Measurements from ENCODE around the gene ZNF283.
"Not testable (repeated sequence)": the region's sequence is repeated elsewhere in the genome, so short reads cannot be mapped to it uniquely, and the experiment has no call there.

Gene ZNF283

GRCh38 chr19:43798546-43799409, 28.3 kb upstream of the ZNF283 start:
- TF ChIP-seq, protein P1, sequence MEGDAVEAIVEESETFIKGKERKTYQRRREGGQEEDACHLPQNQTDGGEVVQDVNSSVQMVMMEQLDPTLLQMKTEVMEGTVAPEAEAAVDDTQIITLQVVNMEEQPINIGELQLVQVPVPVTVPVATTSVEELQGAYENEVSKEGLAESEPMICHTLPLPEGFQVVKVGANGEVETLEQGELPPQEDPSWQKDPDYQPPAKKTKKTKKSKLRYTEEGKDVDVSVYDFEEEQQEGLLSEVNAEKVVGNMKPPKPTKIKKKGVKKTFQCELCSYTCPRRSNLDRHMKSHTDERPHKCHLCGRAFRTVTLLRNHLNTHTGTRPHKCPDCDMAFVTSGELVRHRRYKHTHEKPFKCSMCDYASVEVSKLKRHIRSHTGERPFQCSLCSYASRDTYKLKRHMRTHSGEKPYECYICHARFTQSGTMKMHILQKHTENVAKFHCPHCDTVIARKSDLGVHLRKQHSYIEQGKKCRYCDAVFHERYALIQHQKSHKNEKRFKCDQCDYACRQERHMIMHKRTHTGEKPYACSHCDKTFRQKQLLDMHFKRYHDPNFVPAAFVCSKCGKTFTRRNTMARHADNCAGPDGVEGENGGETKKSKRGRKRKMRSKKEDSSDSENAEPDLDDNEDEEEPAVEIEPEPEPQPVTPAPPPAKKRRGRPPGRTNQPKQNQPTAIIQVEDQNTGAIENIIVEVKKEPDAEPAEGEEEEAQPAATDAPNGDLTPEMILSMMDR (IDR thresholded peaks at IDR 0.05), result no peak
- Histone ChIP-seq H3K27me3 (ENCODE audit: control insufficient read depth, insufficient read depth, low read length) (no peaks in the 10 kb centered on the region), H3K4me2 (ENCODE audit: low read length) (peak overlapping the region; percentile 48), H3K9me3 (ENCODE audit: control insufficient read depth, low read length) (no peaks in the 10 kb centered on the region), H3K79me2 (no peaks in the 10 kb centered on the region), H3K27ac (no peak overlapping the region), H3K9ac (no peak overlapping the region), H3K4me3 (ENCODE audit: low read depth, low read length) (peak overlapping the region; percentile 27), H2AFZ (peak overlapping the region; percentile 87), H3K36me3 (ENCODE audit: control insufficient read depth, insufficient read depth, low read length) (no peaks in the 10 kb centered on the region), H3K4me1 (no peaks in the 10 kb centered on the region)

DNA sequence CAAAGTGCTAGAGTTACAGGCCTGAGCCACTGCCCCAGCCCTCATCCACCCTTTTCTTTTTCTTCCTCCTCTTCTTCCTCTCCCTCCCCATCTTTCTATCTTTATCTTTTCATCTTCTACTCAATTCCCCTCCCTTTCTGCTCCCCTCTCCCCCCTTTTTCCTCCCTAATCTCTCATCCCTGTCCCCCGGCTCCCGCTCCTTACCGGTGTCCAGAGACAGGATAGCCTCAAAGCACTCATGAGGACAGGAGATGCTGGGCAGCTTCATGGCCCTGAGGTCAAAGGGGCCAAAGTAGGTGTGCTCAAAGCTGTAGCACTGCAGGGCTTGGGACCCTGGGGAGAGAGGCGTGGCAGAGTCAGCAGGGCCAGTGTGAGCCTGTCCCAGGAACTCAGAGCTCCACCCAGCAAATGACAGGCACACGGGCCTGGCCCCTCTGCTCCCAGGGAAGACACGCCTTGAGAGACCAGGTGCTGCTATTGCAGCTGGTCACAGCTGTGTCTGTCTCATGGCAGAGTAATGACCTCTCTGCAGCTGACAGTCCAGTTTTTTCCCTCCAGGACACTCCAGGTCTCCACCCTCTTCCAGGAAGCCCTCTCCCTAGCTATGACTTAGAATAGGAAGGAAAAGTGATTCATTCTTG, 27.5 kb upstream of the ZNF283 start:
- Histone ChIP-seq H3K4me2 (ENCODE audit: low read length) (no peak overlapping the region), H3K9ac (no peak overlapping the region), H3K27me3 (ENCODE audit: control insufficient read depth, insufficient read depth, low read length) (no peaks in the 10 kb centered on the region), H3K27ac (no peak overlapping the region), H3K4me3 (ENCODE audit: low read depth, low read length) (no peak overlapping the region), H3K79me2 (no peaks in the 10 kb centered on the region), H2AFZ (peak overlapping the region; percentile 29), H3K4me1 (no peaks in the 10 kb centered on the region), H3K36me3 (ENCODE audit: control insufficient read depth, insufficient read depth, low read length) (no peaks in the 10 kb centered on the region), H3K9me3 (ENCODE audit: control insufficient read depth, low read length) (no peaks in the 10 kb centered on the region)
- TF ChIP-seq, protein P1 (IDR thresholded peaks at IDR 0.05), result no peak

DNA sequence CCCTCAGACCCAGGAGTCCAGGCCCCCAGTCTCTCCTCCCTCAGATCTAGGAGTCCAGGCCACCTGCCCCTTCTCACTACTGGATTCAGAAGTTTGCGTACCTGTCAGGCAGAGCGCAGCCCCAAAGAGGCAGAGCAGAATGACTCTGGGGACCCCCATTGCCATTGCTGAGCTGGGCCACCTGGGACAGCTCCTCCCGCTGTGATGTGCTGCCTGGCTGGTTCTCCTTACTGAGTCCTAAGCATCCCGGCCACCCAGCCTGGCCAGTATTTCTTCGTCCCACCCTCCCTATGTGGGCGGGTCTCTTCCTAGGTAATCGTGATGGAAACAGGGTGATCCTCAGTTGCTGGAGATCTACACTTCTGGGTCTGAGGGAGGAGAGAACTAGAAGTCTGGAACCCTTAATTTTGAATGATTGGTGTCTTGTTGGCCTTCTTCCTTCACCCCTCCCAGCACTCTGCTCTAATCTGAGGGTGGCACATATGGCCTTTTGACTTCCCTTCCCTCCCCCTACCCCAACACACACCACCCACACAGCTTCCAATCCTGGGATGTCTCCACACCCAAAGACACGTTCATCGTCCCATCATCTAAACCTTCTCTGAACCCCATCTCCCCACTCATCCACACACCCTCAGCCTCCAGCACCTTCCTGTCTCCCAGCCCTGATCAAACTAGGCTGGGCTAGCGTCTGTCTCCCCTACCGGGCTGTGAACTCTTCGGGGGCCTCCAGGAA, 24.7 kb upstream of the ZNF283 start, which contains the start of gene LYPD5:
Gene LYPD5, minus strand, starts transcription at position 232 of the 736 bp plus-strand sequence. Its CDS starts 67 bp downstream, at position 165.
- Histone ChIP-seq H3K4me2 (ENCODE audit: low read length) (no peak within 1 kb of the TSS), H3K27ac (no peak within 1 kb of the TSS), H3K9ac (no peak within 1 kb of the TSS), H3K4me1 (no peaks in the 10 kb centered on the region), H3K79me2 (no peaks in the 10 kb centered on the region), H3K9me3 (ENCODE audit: control insufficient read depth, low read length) (no peaks in the 10 kb centered on the region), H2AFZ (no peak within 1 kb of the TSS), H3K4me3 (ENCODE audit: low read depth, low read length) (no peak within 1 kb of the TSS), H3K27me3 (ENCODE audit: control insufficient read depth, insufficient read depth, low read length) (no peaks in the 10 kb centered on the region), H3K36me3 (ENCODE audit: control insufficient read depth, insufficient read depth, low read length) (no peaks in the 10 kb centered on the region)
- TF ChIP-seq, protein P1 (IDR thresholded peaks at IDR 0.05), result no peak

- no peak overlapping the region for H2AFZ ChIP-seq
- H3K9ac ChIP-seq, result no peak overlapping the region
- H3K36me3 ChIP-seq (ENCODE audit: control insufficient read depth, insufficient read depth, low read length), result no peaks in the 10 kb centered on the region
- no peak overlapping the region for H3K27ac ChIP-seq
- no peaks in the 10 kb centered on the region for H3K79me2 ChIP-seq
- no peaks in the 10 kb centered on the region for H3K27me3 ChIP-seq (ENCODE audit: control insufficient read depth, insufficient read depth, low read length)
- no peaks in the 10 kb centered on the region for H3K4me1 ChIP-seq
- H3K4me3 ChIP-seq (ENCODE audit: low read depth, low read length), result no peak overlapping the region
- TF ChIP-seq, protein P1 (IDR thresholded peaks at IDR 0.05), result no peak
- no peak overlapping the region for H3K4me2 ChIP-seq (ENCODE audit: low read length)
- no peaks in the 10 kb centered on the region for H3K9me3 ChIP-seq (ENCODE audit: control insufficient read depth, low read length)
Measured at GRCh38 chr19:43804432-43804831, 22.7 kb upstream of the ZNF283 start.

GRCh38 chr19:43806401-43806800, 20.7 kb upstream of the ZNF283 start:
- H3K36me3 ChIP-seq (ENCODE audit: control insufficient read depth, insufficient read depth, low read length); H3K27me3 ChIP-seq (ENCODE audit: control insufficient read depth, insufficient read depth, low read length); H3K4me1 ChIP-seq; H3K9ac ChIP-seq; H3K4me2 ChIP-seq (ENCODE audit: low read length); H3K79me2 ChIP-seq; H3K9me3 ChIP-seq (ENCODE audit: control insufficient read depth, low read length); H2AFZ ChIP-seq; H3K27ac ChIP-seq; H3K4me3 ChIP-seq (ENCODE audit: low read depth, low read length): not testable (repeated sequence)
